Adipocyte (in vitro differentiated cells): ENCODE results near the gene MYH13.

Source experiments
- DNase-seq: peaks from one replicate; pipeline ENCODE4 v3.0.0-alpha.2; 2015; ENCODE audit warnings: low read depth
- H3K27me3 ChIP-seq: replicated peaks from 2 replicates; pipeline ENCODE4 v1.7.0; 2013; ENCODE audit warnings: mild to moderate bottlenecking, low read length, moderate library complexity; ENCODE audit not compliant: control insufficient read depth, insufficient read depth
- H3K36me3 ChIP-seq: 2 replicates; pipeline ENCODE4 v1.7.0; 2013; ENCODE audit warnings: low read length, mild to moderate bottlenecking, moderate library complexity; ENCODE audit not compliant: control insufficient read depth, insufficient read depth, severe bottlenecking
- H3K4me1 ChIP-seq: 2 replicates; pipeline ENCODE4 v1.7.0; 2013; ENCODE audit warnings: mild to moderate bottlenecking, low read length, moderate library complexity; ENCODE audit not compliant: control insufficient read depth, insufficient read depth
- H3K4me3 ChIP-seq: 2 replicates; pipeline ENCODE4 v1.7.0; 2013; ENCODE audit warnings: mild to moderate bottlenecking, low read length, moderate library complexity
- H3K9ac ChIP-seq: 2 replicates; pipeline ENCODE4 v1.7.0; 2013; ENCODE audit warnings: mild to moderate bottlenecking, low read length, moderate library complexity
- H3K9me3 ChIP-seq: 2 replicates; pipeline ENCODE4 v1.7.0; 2013; ENCODE audit warnings: mild to moderate bottlenecking, low read length, moderate library complexity; ENCODE audit not compliant: control insufficient read depth

The MYH13 gene

GRCh38 chr17:10372906-10373305 is at the start of gene MYH13:
TSS of gene MYH13 (minus strand) at chr17:10373006. CDS start at chr17:10364530, 8,476 bp downstream.
- H3K36me3 ChIP-seq = no peaks in the 10 kb centered on the region
- H3K4me1 ChIP-seq = no peaks in the 10 kb centered on the region
- no peak within 1 kb of the TSS for H3K4me3 ChIP-seq
- no peaks in the 10 kb centered on the region for H3K27me3 ChIP-seq
- no peak for DNase-seq
- H3K9me3 ChIP-seq = no peaks in the 10 kb centered on the region
- H3K9ac ChIP-seq = no peak within 1 kb of the TSS

GRCh38 chr17:10421900-10422542 is 49.2 kb upstream of the MYH13 start, which contains the start of gene MYH8:
TSS of gene MYH8 (minus strand) at chr17:10421950. CDS start at chr17:10420227, 1,723 bp downstream.
- H3K4me3 ChIP-seq = no peak within 1 kb of the TSS
- H3K36me3 ChIP-seq = no peaks in the 10 kb centered on the region
- H3K27me3 ChIP-seq = no peaks in the 10 kb centered on the region
- no peak within 1 kb of the TSS for H3K9ac ChIP-seq
- no peaks in the 10 kb centered on the region for H3K4me1 ChIP-seq
- DNase-seq = no peak
- no peaks in the 10 kb centered on the region for H3K9me3 ChIP-seq

GRCh38 chr17:10421211-10421610 is 48.4 kb upstream of the MYH13 start:
- H3K9ac ChIP-seq = no peak overlapping the region
- no peaks in the 10 kb centered on the region for H3K27me3 ChIP-seq
- no peak overlapping the region for H3K4me3 ChIP-seq
- no peaks in the 10 kb centered on the region for H3K36me3 ChIP-seq
- no peaks in the 10 kb centered on the region for H3K4me1 ChIP-seq
- no peaks in the 10 kb centered on the region for H3K9me3 ChIP-seq
- DNase-seq = no peak

- Histone ChIP-seq H3K27me3 (no peaks in the 10 kb centered on the region), H3K4me1 (no peaks in the 10 kb centered on the region), H3K36me3 (no peaks in the 10 kb centered on the region), H3K9ac (no peak overlapping the region), H3K9me3 (no peaks in the 10 kb centered on the region), H3K4me3 (no peak overlapping the region)
- DNase-seq = no peak
Observed at GRCh38 chr17:10420811-10421210, 48.0 kb upstream of the MYH13 start.

DNA sequence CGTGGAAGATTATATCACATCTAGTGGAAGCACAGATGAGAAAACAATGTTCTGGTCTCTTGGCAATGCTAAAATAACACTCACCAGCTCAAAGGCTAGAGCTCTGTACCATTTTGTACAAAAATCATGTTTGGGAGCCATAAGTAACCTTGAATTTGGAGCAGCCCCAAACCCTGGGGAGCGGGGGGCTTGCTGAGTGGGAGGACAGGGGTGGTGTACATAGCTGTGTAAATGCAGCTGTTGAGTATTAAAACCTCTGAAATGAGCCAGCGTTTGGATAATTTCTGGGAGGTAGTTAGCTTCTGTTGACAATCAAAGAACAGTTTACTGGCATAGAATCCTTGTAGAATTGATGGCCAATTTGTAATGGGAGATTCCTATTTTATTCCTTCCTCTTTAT is 44.6 kb upstream of the MYH13 start:
- H3K4me3 ChIP-seq = no peak overlapping the region
- no peaks in the 10 kb centered on the region for H3K36me3 ChIP-seq
- H3K4me1 ChIP-seq = no peaks in the 10 kb centered on the region
- no peaks in the 10 kb centered on the region for H3K9me3 ChIP-seq
- H3K9ac ChIP-seq = no peak overlapping the region
- peaks cover 3% of the 10 kb centered on the region for H3K27me3 ChIP-seq
- DNase-seq = no peak

GRCh38 chr17:10415161-10415560 is 42.4 kb upstream of the MYH13 start:
- DNase-seq = no peak
- Histone ChIP-seq H3K9me3 (no peaks in the 10 kb centered on the region), H3K27me3 (peaks cover 3% of the 10 kb centered on the region), H3K9ac (no peak overlapping the region), H3K4me3 (no peak overlapping the region), H3K36me3 (no peaks in the 10 kb centered on the region), H3K4me1 (no peaks in the 10 kb centered on the region)

- no peak for DNase-seq
- Histone ChIP-seq H3K27me3 (no peaks in the 10 kb centered on the region), H3K4me3 (no peak overlapping the region), H3K9ac (no peak overlapping the region), H3K36me3 (no peaks in the 10 kb centered on the region), H3K4me1 (no peaks in the 10 kb centered on the region), H3K9me3 (no peaks in the 10 kb centered on the region)
Observed at GRCh38 chr17:10403589-10403988, 30.8 kb upstream of the MYH13 start.

GRCh38 chr17:10398352-10398751 is 25.5 kb upstream of the MYH13 start:
- H3K4me1 ChIP-seq = no peaks in the 10 kb centered on the region
- no peaks in the 10 kb centered on the region for H3K27me3 ChIP-seq
- no peaks in the 10 kb centered on the region for H3K9me3 ChIP-seq
- no peaks in the 10 kb centered on the region for H3K36me3 ChIP-seq
- no peak for DNase-seq
- no peak overlapping the region for H3K9ac ChIP-seq
- no peak overlapping the region for H3K4me3 ChIP-seq

DNA sequence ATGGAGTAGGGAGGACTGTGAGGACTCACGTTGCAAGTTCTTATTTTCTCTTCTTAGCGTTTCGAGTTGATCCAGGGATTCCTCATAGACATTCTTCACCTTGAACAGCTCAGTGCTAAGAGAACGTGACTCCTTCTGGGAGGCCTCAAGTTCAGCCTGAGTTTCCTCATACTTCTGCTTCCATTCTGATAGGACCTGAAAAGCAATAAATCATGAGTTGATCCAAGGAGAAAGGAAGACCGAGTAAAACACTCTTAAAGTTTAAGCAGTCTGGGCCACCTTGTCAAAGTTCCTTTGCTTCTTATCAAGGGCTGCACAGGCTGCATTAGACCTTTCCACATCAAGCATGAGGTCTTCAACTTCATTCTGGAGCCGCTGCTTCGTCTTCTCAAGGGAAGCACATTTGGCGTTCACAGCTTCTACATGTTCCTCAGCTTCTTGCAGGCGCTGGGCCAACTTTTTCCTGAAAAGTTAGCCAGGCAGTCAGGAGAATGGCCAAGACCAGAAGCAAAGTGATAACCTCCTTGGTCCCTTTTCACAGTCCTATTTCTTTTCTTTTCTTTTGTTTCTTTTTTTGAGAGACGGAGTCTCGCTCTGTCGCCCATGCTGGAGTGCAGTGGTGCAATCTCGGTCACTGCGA is 23.8 kb upstream of the MYH13 start:
- no peak for DNase-seq
- no peak overlapping the region for H3K4me3 ChIP-seq
- no peak overlapping the region for H3K9ac ChIP-seq
- H3K9me3 ChIP-seq = no peaks in the 10 kb centered on the region
- H3K4me1 ChIP-seq = no peaks in the 10 kb centered on the region
- no peaks in the 10 kb centered on the region for H3K36me3 ChIP-seq
- H3K27me3 ChIP-seq = peaks cover 6% of the 10 kb centered on the region

DNA sequence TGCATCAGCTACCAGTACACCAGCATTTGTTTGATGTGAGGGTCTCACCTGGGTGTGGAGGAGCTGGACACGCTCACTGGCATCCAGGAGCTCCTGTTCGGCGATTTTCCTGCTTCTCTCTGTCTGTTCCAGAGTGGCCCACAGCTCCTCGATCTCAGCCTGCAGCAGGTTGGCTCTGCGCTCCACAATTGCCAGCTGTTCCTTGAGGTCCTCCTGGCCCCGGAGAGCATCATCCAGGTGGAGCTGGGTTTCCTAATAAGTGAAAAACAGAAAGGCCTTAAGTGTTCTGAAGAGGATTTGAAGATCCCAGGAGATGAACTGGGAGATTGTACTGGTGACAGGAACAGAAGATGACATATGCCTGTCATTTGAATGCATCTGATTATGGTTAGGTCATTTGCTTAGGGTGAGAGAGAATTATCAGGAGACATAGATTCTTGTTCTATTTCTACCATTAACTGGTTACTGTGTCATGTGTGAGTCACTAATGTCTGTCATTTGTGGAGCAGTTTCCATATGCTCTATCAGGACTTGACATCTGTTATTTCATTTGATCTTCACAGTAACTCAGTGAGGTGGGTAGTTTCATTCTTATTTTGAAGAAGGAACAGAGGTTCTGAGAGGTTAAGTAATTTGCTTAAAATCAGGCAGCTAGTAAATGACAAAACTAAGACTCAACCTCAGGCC is 21.5 kb upstream of the MYH13 start:
- no peak overlapping the region for H3K4me3 ChIP-seq

DNA sequence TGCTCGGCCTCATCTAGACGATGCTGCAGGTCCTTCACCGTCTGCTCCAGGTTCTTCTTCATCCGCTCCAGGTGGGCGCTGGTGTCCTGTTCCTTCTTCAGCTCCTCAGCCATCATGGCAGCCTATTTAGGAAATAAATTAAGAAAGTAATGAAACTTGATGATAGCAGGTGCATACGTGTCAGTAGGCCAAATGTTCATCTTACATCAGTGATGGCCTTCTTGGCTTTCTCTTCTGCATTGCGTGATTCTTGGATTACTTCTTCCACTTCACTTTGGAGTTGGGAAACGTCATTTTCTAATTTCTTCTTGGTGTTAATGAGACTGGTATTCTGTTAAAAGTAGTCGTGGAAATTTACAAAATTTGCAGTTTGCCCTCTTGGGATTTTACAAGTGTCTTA is 20.1 kb upstream of the MYH13 start:
- no peaks in the 10 kb centered on the region for H3K36me3 ChIP-seq
- no peak for DNase-seq
- H3K9ac ChIP-seq = no peak overlapping the region
- peaks cover 6% of the 10 kb centered on the region for H3K27me3 ChIP-seq
- no peaks in the 10 kb centered on the region for H3K4me1 ChIP-seq
- H3K4me3 ChIP-seq = no peak overlapping the region
- H3K9me3 ChIP-seq = no peaks in the 10 kb centered on the region

More for the DNA sequence above, 21.5 kb upstream of the MYH13 start:
- Histone ChIP-seq H3K9ac (no peak overlapping the region), H3K9me3 (no peaks in the 10 kb centered on the region), H3K27me3 (peaks cover 6% of the 10 kb centered on the region), H3K36me3 (no peaks in the 10 kb centered on the region), H3K4me1 (no peaks in the 10 kb centered on the region)
- no peak for DNase-seq
